CD4-positive, alpha-beta T cell (primary cell): ENCODE data around the gene GABRR3. TPM values are rescaled to one million over a fixed set of nuclear protein-coding genes. Genes with fewer than 3 reads are reported as not detected.

Experiments
- ATAC-seq: fragments of 200-7000 bp; cut with Tn5 transposase; one replicate; pipeline ENCODE4 v1.10.0; 2022; ENCODE audit warnings: mild to moderate bottlenecking; ENCODE audit not compliant: poor library complexity
- CTCF ChIA-PET: fragments of 350-600 bp; sonication (Branson Sonifier 250); formaldehyde crosslinking; loops from one replicate; lab custom pipeline; 2021; ENCODE audit warnings: antibody characterized with exemption, inconsistent platforms; lab: Charles Lee
- POLR2A ChIA-PET: fragments of 350-600 bp; sonication (Branson Sonifier 250); formaldehyde crosslinking; loops from one replicate; lab custom pipeline; 2021; ENCODE audit warnings: antibody characterized with exemption, inconsistent platforms; lab: Charles Lee
- DNase-seq, 14 experiments: peaks; one replicate each; pipeline ENCODE4 v3.0.0-alpha.2; 2013 to 2020; ENCODE audit warnings: mixed read lengths in 2 of 14
- H3K27ac ChIP-seq, 2 donors: one replicate each; pipeline versions ENCODE4 v1.5.1 to v1.7.0; 2013; ENCODE audit warnings: low read length in 2 of 2, low read depth in 1 of 2, mild to moderate bottlenecking in 1 of 2
- H3K27me3 ChIP-seq, 2 experiments: 1 replicate in 1 of 2; 2 replicates in 1 of 2; pipeline versions ENCODE4 v1.6.1 to v1.7.0; 2013; ENCODE audit warnings: low read length in 2 of 2, control low read depth in 1 of 2, mild to moderate bottlenecking in 1 of 2, moderate library complexity in 1 of 2; ENCODE audit not compliant: insufficient read depth in 2 of 2, control insufficient read depth in 1 of 2
- H3K36me3 ChIP-seq: one replicate; pipeline ENCODE4 v1.6.1; 2013; ENCODE audit warnings: low read length, control low read depth; ENCODE audit not compliant: insufficient read depth
- H3K4me1 ChIP-seq: one replicate; pipeline ENCODE4 v1.6.1; 2013; ENCODE audit warnings: low read length, control low read depth; ENCODE audit not compliant: insufficient read depth
- H3K4me3 ChIP-seq: one replicate; pipeline ENCODE4 v1.5.1; 2013; ENCODE audit warnings: mild to moderate bottlenecking, low read length, moderate library complexity
- H3K9me3 ChIP-seq, 2 experiments: 1 replicate in 1 of 2; 2 replicates in 1 of 2; pipeline versions ENCODE4 v1.6.1 to v1.7.0; 2013; ENCODE audit warnings: low read length in 2 of 2, mild to moderate bottlenecking in 2 of 2, control low read depth in 1 of 2, moderate library complexity in 1 of 2; ENCODE audit not compliant: control insufficient read depth in 1 of 2, insufficient read depth in 1 of 2
- H3K27ac Mint-ChIP-seq: one replicate; pipeline ENCODE4 v1.8.0; 2020; ENCODE audit warnings: mixed read lengths
- H3K27me3 Mint-ChIP-seq: one replicate; pipeline ENCODE4 v1.8.0; 2021; ENCODE audit warnings: mixed read lengths
- H3K36me3 Mint-ChIP-seq: one replicate; pipeline ENCODE4 v1.8.0; 2021; ENCODE audit warnings: low read depth, mixed read lengths
- H3K4me1 Mint-ChIP-seq: one replicate; pipeline ENCODE4 v1.8.0; 2021; ENCODE audit warnings: low read depth, mixed read lengths
- H3K4me3 Mint-ChIP-seq: one replicate; pipeline ENCODE4 v1.8.0; 2020; ENCODE audit warnings: mild to moderate bottlenecking, mixed read lengths
- H3K9me3 Mint-ChIP-seq: one replicate; pipeline ENCODE4 v1.8.0; 2020; ENCODE audit warnings: mixed read lengths
- intact Hi-C, 2 experiments: fragments of 100-400 bp; cut with DNase I in 1 of 2; cut with micrococcal nuclease in 1 of 2; formaldehyde crosslinking; loops; one replicate each; pipeline versions ENCODE4 v1.15.1 to v1.9.0; 2023 to 2025; cut with DNase I, micrococcal nuclease
- total RNA-seq, 174 experiments: library from RNA in 2 of 174; stranded (reverse) in 2 of 174; gene quantifications; one replicate each; pipeline ENCODE4 v1.2.3 and lab custom pipeline; 2021 to 2026
- TF ChIP-seq, protein P1 (sequence below): fragments of 200-600 bp; IDR thresholded peaks from one replicate; pipeline ENCODE4 v1.8.0; 2022; ENCODE audit warnings: antibody characterized with exemption, mild to moderate bottlenecking

The GABRR3 gene
- total RNA-seq, 2 experiments from 2014 or later = not detected

DNA sequence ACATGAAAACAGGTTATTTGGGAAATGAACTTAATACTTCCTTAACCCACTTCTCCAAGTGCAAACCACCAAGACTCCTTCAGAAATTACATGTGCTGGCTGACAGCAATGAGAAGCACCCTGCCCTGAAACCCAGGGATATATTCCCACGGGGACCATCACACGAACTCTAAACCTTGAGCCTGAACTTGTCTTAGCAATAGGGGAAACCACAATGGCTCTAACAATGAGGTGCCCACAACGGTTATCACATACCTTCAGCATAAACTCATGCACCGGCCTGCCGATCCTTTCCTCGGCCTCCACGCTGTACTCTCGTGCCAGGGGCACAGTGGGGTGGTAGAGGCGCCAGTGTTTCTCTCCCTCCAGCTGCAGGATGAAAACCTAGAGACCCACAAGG, 76.3 kb downstream of the GABRR3 start:
- no peaks in the 10 kb centered on the region for H3K27me3 Mint-ChIP-seq
- DNase-seq (no peak), ATAC-seq (no peak)
- POLR2A ChIA-PET = interaction anchor here (1.5 kb wide), 1 partner anchor 8 kb away, joined by 3 read pairs; no protein-coding TSS in a partner anchor
- H3K9me3 Mint-ChIP-seq = no peaks in the 10 kb centered on the region
- H3K9me3 ChIP-seq = no peaks in the 10 kb centered on the region
- H3K4me3 ChIP-seq = no peak overlapping the region
- no peak overlapping the region for H3K27ac ChIP-seq
- H3K36me3 ChIP-seq = peaks cover 84% of the 10 kb centered on the region
- intact Hi-C loops = no loop called here
- no peak overlapping the region for H3K27ac Mint-ChIP-seq
- H3K4me3 Mint-ChIP-seq = no peak overlapping the region
- no peaks in the 10 kb centered on the region for H3K27me3 ChIP-seq
- TF ChIP-seq, protein P1, sequence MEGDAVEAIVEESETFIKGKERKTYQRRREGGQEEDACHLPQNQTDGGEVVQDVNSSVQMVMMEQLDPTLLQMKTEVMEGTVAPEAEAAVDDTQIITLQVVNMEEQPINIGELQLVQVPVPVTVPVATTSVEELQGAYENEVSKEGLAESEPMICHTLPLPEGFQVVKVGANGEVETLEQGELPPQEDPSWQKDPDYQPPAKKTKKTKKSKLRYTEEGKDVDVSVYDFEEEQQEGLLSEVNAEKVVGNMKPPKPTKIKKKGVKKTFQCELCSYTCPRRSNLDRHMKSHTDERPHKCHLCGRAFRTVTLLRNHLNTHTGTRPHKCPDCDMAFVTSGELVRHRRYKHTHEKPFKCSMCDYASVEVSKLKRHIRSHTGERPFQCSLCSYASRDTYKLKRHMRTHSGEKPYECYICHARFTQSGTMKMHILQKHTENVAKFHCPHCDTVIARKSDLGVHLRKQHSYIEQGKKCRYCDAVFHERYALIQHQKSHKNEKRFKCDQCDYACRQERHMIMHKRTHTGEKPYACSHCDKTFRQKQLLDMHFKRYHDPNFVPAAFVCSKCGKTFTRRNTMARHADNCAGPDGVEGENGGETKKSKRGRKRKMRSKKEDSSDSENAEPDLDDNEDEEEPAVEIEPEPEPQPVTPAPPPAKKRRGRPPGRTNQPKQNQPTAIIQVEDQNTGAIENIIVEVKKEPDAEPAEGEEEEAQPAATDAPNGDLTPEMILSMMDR = no peak
- H3K4me1 Mint-ChIP-seq = peaks cover 23% of the 10 kb centered on the region
- peaks cover 85% of the 10 kb centered on the region for H3K36me3 Mint-ChIP-seq
- CTCF ChIA-PET = no interaction called here
- peaks cover 10% of the 10 kb centered on the region for H3K4me1 ChIP-seq

DNA sequence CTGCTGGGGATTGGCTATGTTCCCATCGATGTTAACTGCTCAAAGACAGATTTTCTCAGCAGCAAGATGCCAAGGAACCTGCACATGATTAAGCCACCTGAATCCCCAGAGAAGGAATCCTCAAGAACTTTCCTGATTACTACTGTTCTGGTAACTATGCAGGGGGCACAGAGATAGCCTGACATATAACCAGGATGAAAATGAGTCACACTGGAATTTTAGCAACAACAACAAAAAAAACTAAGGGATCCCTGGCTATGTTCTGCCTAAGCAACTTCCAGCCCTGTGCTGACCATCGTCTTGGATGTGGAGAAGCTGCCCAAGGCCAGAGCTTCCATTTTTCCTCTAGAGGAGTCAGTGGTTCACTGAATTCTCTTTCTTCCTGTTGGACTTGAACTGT, 76.7 kb downstream of the GABRR3 start:
- intact Hi-C loops = no loop called here
- Histone ChIP-seq H3K36me3 (peaks cover 84% of the 10 kb centered on the region), H3K27me3 (no peaks in the 10 kb centered on the region), H3K4me3 (no peak overlapping the region), H3K27ac (no peak overlapping the region), H3K4me1 (peaks cover 9% of the 10 kb centered on the region), H3K9me3 (no peaks in the 10 kb centered on the region)
- Mint-ChIP-seq H3K4me1 (peaks cover 19% of the 10 kb centered on the region), H3K4me3 (no peak overlapping the region), H3K9me3 (no peaks in the 10 kb centered on the region), H3K36me3 (peaks cover 85% of the 10 kb centered on the region), H3K27ac (no peak overlapping the region), H3K27me3 (no peaks in the 10 kb centered on the region)
- TF ChIP-seq, protein P1 = no peak
- CTCF ChIA-PET = no interaction called here
- ATAC-seq (no peak), DNase-seq (no peak)
- POLR2A ChIA-PET = no interaction called here

DNA sequence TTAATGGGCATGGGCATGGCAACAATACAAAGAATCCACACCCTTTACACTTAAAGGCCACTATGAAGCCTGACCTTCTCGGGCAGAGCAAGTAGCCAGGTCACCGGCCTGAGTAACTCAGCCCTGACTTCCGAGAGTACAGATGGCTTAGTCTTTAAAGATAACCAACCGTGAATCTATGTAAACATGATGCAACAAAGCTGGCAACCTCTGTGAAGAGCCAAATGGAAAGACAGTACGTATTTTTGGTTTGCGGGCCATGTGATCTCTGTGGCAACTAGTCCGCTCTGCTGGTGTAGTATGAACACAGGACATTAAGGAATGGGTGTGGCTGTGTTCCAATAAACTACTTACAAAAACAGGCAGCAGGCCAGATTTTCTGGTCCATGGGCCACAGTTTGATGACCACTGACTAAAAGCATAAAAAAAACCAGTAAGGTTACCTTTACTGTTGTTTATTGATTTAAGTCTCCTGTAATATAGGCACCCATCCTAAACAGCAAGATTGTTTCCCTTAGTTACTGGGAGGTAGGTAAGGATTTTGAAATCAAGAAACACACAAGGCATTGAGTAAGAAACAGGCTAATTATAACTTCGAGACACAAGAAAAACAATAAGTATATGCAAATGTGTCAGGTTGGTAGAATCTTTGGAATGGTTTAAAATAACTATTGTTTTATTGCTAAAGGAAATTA, 77.4 kb downstream of the GABRR3 start:
- CTCF ChIA-PET = no interaction called here
- H3K27me3 ChIP-seq = no peaks in the 10 kb centered on the region
- peaks cover 17% of the 10 kb centered on the region for H3K4me1 Mint-ChIP-seq
- no peaks in the 10 kb centered on the region for H3K9me3 Mint-ChIP-seq
- no peak overlapping the region for H3K27ac Mint-ChIP-seq
- peaks cover 4% of the 10 kb centered on the region for H3K4me1 ChIP-seq
- no peak overlapping the region for H3K4me3 ChIP-seq
- TF ChIP-seq, protein P1 = no peak
- peaks cover 84% of the 10 kb centered on the region for H3K36me3 ChIP-seq
- no peak overlapping the region for H3K4me3 Mint-ChIP-seq
- H3K36me3 Mint-ChIP-seq = peaks cover 90% of the 10 kb centered on the region
- no peak for DNase-seq
- H3K27ac ChIP-seq = no peak overlapping the region
- no peaks in the 10 kb centered on the region for H3K27me3 Mint-ChIP-seq
- H3K9me3 ChIP-seq = no peaks in the 10 kb centered on the region
- intact Hi-C loops = no loop called here
- no peak for ATAC-seq
- POLR2A ChIA-PET = no interaction called here
